SK-N-SH (cell line): ENCODE results near the gene USP31.

ENCODE experiments used
- CHD2 ChIP-seq: fragments of 150-350 bp; IDR thresholded peaks from 2 replicates; pipeline ENCODE4 v1.6.1; 2018; ENCODE audit warnings: low read length; ENCODE audit not compliant: partially characterized antibody
- CTCF ChIP-seq: fragments of 200-600 bp; sonication (generic); IDR thresholded peaks from 2 replicates; pipeline ENCODE4 v1.6.1; 2017; ENCODE audit warnings: antibody characterized with exemption, mild to moderate bottlenecking, moderate library complexity
- EP300 ChIP-seq, 2 experiments: IDR thresholded peaks; 2 replicates each; pipeline versions ENCODE4 v1.4.0 to v1.6.1; 2012; ENCODE audit warnings: borderline replicate concordance in 1 of 2, low read depth in 1 of 2, low read length in 1 of 2
- FOXM1 ChIP-seq: IDR thresholded peaks from 2 replicates; pipeline ENCODE4 v1.4.0; 2012; ENCODE audit warnings: low read depth, mild to moderate bottlenecking
- JUND ChIP-seq: IDR thresholded peaks from 2 replicates; pipeline ENCODE4 v1.4.0; 2012
- NFIC ChIP-seq: IDR thresholded peaks from 2 replicates; pipeline ENCODE4 v1.4.0; 2012; ENCODE audit warnings: borderline replicate concordance
- NRF1 ChIP-seq: IDR thresholded peaks from 2 replicates; pipeline ENCODE4 v1.6.1; 2012; ENCODE audit warnings: low read depth, mild to moderate bottlenecking, low read length
- POLR2AphosphoS5 ChIP-seq: IDR thresholded peaks from 2 replicates; pipeline ENCODE4 v1.6.1; 2012; ENCODE audit warnings: low read depth, low read length
- RCOR1 ChIP-seq: fragments of 150-350 bp; IDR thresholded peaks from 2 replicates; pipeline ENCODE4 v1.6.1; 2017; ENCODE audit warnings: antibody characterized with exemption, low read length
- SMC3 ChIP-seq: IDR thresholded peaks from 2 replicates; pipeline ENCODE4 v1.6.1; 2012; ENCODE audit warnings: low read depth, low read length, improper control_type of control experiment
- TAF1 ChIP-seq: IDR thresholded peaks from 2 replicates; pipeline ENCODE4 v1.6.1; 2012; ENCODE audit warnings: low read depth, mild to moderate bottlenecking, low read length, moderate library complexity, borderline replicate concordance
- TEAD4 ChIP-seq: IDR thresholded peaks from 2 replicates; pipeline ENCODE4 v1.4.0; 2012; ENCODE audit warnings: mild to moderate bottlenecking, borderline replicate concordance; ENCODE audit not compliant: insufficient read depth
- ZBTB33 ChIP-seq: IDR thresholded peaks from 2 replicates; pipeline ENCODE4 v1.4.0; 2012; ENCODE audit warnings: low read depth, borderline replicate concordance

DNA sequence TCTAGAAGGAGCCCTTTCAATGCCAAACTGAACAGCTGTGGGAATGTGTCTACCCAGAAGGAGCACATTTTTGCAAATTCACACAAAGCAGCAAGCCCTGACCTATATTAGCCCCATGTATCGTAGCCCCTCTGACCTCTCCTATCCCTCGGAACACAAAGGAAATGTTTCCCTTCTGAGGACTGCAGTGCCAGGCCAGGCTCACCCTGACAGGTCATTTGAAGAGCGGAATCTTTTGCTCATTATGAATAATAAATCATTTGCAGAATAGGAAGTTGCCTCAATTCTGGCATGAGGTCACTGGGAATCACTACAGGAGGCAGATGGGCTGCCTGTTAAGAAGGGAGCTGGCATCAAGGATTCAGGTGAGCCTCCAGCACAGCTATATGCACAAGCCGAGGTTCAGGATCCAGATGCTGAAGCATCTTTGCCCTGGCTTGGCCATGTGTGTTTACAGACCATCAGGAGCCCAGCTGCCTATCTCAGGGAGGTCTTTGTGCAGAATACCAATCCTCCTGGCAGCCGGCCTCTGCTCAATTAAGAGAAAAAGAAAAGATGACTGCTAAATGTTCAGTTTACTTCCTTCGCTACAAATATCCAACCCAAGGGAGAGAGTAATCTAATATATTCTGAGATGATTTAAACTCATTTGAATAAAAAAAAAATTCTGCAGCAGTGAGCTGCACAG is 119.4 kb downstream of the USP31 start:
- no peak for TF ChIP-seq CTCF
- TF ChIP-seq CHD2, result no peak
- TF ChIP-seq RCOR1, result no peak
- TF ChIP-seq NRF1, result no peak
- TF ChIP-seq ZBTB33, result no peak
- no peak for TF ChIP-seq EP300 (IDR thresholded peaks at IDR 0.05; ENCODE audit: borderline replicate concordance in 1 of 2, low read depth in 1 of 2, low read length in 1 of 2)
- TF ChIP-seq TEAD4, result no peak
- TF ChIP-seq POLR2AphosphoS5, result no peak
- TF ChIP-seq FOXM1, result no peak
- TF ChIP-seq TAF1, result no peak
- TF ChIP-seq JUND, result no peak
- TF ChIP-seq NFIC, result no peak
- TF ChIP-seq SMC3, result no peak
